AG04449 (cell line): Measurements from ENCODE around the gene PCDHGC5.
A peak's percentile ranks its signal among the peaks of the same experiment; 100 is the strongest.

Experiments
- CTCF ChIA-PET: fragments of 350-600 bp; formaldehyde crosslinking; extraction: SDS; loops from one replicate; lab custom pipeline; 2021; ENCODE audit warnings: antibody characterized with exemption; lab: Yijun Ruan, JAX
- POLR2A ChIA-PET: fragments of 400-600, 350-600 bp; formaldehyde crosslinking; extraction: SDS; loops from one replicate; lab custom pipeline; 2020; ENCODE audit warnings: antibody characterized with exemption, inconsistent platforms; lab: Yijun Ruan, JAX
- DNase-seq: peaks from one replicate; pipeline ENCODE4 v3.0.0-alpha.2; 2010; ENCODE audit warnings: low read depth, low spot score
- H3K4me3 ChIP-seq: 2 replicates; pipeline ENCODE4 v1.5.1; 2011; ENCODE audit warnings: low read depth, mild to moderate bottlenecking, control low read depth, low read length
- TF ChIP-seq, protein P1 (sequence below): IDR thresholded peaks from one replicate; pipeline ENCODE4 v1.5.1; 2011; ENCODE audit warnings: mild to moderate bottlenecking, moderate library complexity, low read length, control low read depth, inconsistent platforms; ENCODE audit not compliant: insufficient read depth; ENCODE audit errors: missing control alignments

Gene PCDHGC5

DNA sequence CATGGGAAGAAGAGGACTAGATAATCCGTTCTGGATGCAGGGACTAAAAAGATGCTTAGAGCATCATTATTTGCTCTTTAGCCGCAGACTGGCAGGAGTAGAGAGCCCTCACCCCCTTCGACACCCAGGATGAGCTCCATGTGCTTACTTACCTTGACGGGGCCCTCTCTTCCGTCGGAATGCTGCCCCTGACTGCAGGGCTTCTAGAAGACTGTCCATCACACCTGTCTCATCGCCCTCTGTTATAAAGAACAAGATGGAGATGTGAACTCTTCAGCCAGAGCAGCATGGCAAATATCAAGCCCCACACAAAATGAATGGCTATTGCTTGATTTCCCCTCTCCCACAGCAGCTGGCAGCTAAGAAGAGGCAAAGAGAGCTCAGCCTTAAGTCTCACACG lies 35.1 kb downstream of the PCDHGC5 start:
- no peak overlapping the region for H3K4me3 ChIP-seq
- ChIA-PET POLR2A (interaction anchor here (0.6 to 1.3 kb wide), 5 partner anchors 9 to 111 kb away, joined by 3 to 5 read pairs (median 3); partner anchors contain the start of genes PCDHGA10 and PCDHGA11), CTCF (interaction anchor here (0.6 to 27.6 kb wide), 33 partner anchors 10 to 204 kb away, joined by 3 to 856 read pairs (median 5); partner anchors contain the start of genes PCDHGA10, PCDHGA11, PCDHGA12 and PCDHGA4)
- TF ChIP-seq, protein P1, sequence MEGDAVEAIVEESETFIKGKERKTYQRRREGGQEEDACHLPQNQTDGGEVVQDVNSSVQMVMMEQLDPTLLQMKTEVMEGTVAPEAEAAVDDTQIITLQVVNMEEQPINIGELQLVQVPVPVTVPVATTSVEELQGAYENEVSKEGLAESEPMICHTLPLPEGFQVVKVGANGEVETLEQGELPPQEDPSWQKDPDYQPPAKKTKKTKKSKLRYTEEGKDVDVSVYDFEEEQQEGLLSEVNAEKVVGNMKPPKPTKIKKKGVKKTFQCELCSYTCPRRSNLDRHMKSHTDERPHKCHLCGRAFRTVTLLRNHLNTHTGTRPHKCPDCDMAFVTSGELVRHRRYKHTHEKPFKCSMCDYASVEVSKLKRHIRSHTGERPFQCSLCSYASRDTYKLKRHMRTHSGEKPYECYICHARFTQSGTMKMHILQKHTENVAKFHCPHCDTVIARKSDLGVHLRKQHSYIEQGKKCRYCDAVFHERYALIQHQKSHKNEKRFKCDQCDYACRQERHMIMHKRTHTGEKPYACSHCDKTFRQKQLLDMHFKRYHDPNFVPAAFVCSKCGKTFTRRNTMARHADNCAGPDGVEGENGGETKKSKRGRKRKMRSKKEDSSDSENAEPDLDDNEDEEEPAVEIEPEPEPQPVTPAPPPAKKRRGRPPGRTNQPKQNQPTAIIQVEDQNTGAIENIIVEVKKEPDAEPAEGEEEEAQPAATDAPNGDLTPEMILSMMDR: no peak
- DNase-seq: no peak

- TF ChIP-seq, protein P1: peak; percentile 97
- peak; percentile 76 for DNase-seq
- POLR2A ChIA-PET: interaction anchor here (0.6 to 1.3 kb wide), 6 partner anchors 10 to 112 kb away, joined by 3 to 7 read pairs (median 4); partner anchors contain the start of genes PCDHGA10, PCDHGA11 and PCDHGA12
- H3K4me3 ChIP-seq: peak overlapping the region; percentile 29
- CTCF ChIA-PET: interaction anchor here (0.6 to 27.6 kb wide), 32 partner anchors 9 to 205 kb away, joined by 3 to 856 read pairs (median 5); partner anchors contain the start of genes PCDHGA10, PCDHGA11, PCDHGA12 and PCDHGA4
Observed at GRCh38 chr5:141524604-141525597, 36.0 kb downstream of the PCDHGC5 start.

DNA sequence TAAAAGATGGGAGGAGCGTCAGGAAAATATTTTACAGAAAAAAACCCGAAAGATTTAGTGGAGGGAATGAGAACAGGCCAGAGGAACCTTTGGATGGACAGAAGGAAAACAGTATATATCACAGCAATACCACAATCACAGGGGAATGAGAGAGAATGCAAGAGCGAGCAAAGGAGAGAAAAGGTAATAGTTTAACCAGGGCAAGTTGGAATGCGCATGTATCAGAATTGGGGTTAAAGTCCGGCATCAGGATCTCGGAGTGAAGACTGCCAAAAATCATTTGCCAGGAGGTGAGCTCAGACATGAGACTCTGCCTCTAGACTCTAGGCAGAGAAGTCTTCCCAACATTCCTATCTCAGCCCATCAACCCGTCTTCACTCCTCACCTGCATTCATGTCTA lies 36.8 kb downstream of the PCDHGC5 start:
- TF ChIP-seq, protein P1: no peak
- ChIA-PET CTCF (interaction anchor here (0.6 to 27.6 kb wide), 19 partner anchors 8 to 108 kb away, joined by 3 to 856 read pairs (median 10); partner anchors contain the start of genes PCDHGA10, PCDHGA11, PCDHGA12 and PCDHGB7), POLR2A (interaction anchor here (0.8 to 1.1 kb wide), 2 partner anchors 12 to 105 kb away, joined by 4 to 7 read pairs; partner anchors contain the start of gene PCDHGA11)
- no peak for DNase-seq
- H3K4me3 ChIP-seq: no peak overlapping the region

GRCh38 chr5:141527426-141527825 lies 38.5 kb downstream of the PCDHGC5 start:
- ChIA-PET POLR2A (no interaction called here), CTCF (interaction anchor here (1.1 to 27.6 kb wide), 10 partner anchors 9 to 110 kb away, joined by 3 to 856 read pairs (median 5); partner anchors contain the start of genes PCDHGA10, PCDHGA11, PCDHGA12 and PCDHGB7)
- TF ChIP-seq, protein P1: no peak
- H3K4me3 ChIP-seq: no peak overlapping the region
- no peak for DNase-seq

GRCh38 chr5:141528291-141528984 lies 39.6 kb downstream of the PCDHGC5 start:
- TF ChIP-seq, protein P1: no peak
- ChIA-PET POLR2A (interaction anchor here (1.1 to 1.2 kb wide), 2 partner anchors 20 to 22 kb away, joined by 3 to 4 read pairs; no protein-coding TSS in a partner anchor), CTCF (interaction anchor here (0.7 to 27.6 kb wide), 15 partner anchors 9 to 158 kb away, joined by 3 to 856 read pairs (median 4); partner anchors contain the start of genes PCDHGA10, PCDHGA11, PCDHGA12 and PCDHGB3)
- H3K4me3 ChIP-seq: no peak overlapping the region
- no peak for DNase-seq
